OCI-LY1 (cell line): ENCODE results near the gene ENDOG.
A peak's percentile ranks its signal among the peaks of the same experiment; 100 is the strongest.

Experiments used
- H2AFZ ChIP-seq: fragments of 200-600 bp; sonication (generic), shearing (Covaris generic); 2 replicates; pipeline ENCODE4 v1.6.0; 2014; ENCODE audit warnings: antibody characterized with exemption, mild to moderate bottlenecking, low read length
- H3F3A ChIP-seq: fragments of 200-600 bp; sonication (generic), shearing (Covaris generic); 2 replicates; pipeline ENCODE4 v1.6.0; 2014; ENCODE audit warnings: mild to moderate bottlenecking, antibody characterized with exemption, low read length, moderate library complexity; ENCODE audit not compliant: insufficient read depth
- H3K27ac ChIP-seq: fragments of 200-600 bp; sonication (generic); 2 replicates; pipeline ENCODE4 v1.5.1; 2014; ENCODE audit warnings: low read length, mixed run types, mild to moderate bottlenecking, low read depth; ENCODE audit not compliant: poor library complexity, severe bottlenecking
- H3K27me3 ChIP-seq: fragments of 200-600 bp; sonication (generic); 2 replicates; pipeline ENCODE4 v1.6.0; 2014; ENCODE audit warnings: antibody characterized with exemption, mild to moderate bottlenecking, low read length, moderate library complexity; ENCODE audit not compliant: insufficient read depth
- H3K36me3 ChIP-seq: fragments of 200-600 bp; sonication (generic); 2 replicates; pipeline ENCODE4 v1.6.1; 2014; ENCODE audit warnings: mild to moderate bottlenecking, antibody characterized with exemption, low read length, moderate library complexity, mixed read lengths; ENCODE audit not compliant: insufficient read depth
- H3K4me1 ChIP-seq: fragments of 200-600 bp; sonication (generic); 2 replicates; pipeline ENCODE4 v1.5.1; 2014; ENCODE audit warnings: mild to moderate bottlenecking, low read length, moderate library complexity; ENCODE audit not compliant: insufficient read depth, severe bottlenecking
- H3K4me2 ChIP-seq: fragments of 200-600 bp; sonication (generic), shearing (Covaris generic); 2 replicates; pipeline ENCODE4 v1.6.1; 2014; ENCODE audit warnings: low read length
- H3K4me3 ChIP-seq: fragments of 200-600 bp; sonication (generic); 2 replicates; pipeline ENCODE4 v1.5.1; 2014; ENCODE audit warnings: low read length, low read depth, mild to moderate bottlenecking, mixed read lengths; ENCODE audit not compliant: poor library complexity, severe bottlenecking
- H3K79me2 ChIP-seq: fragments of 200-600 bp; shearing (Covaris generic); 2 replicates; pipeline ENCODE4 v1.6.1; 2016; ENCODE audit warnings: mixed run types, low read length, mixed read lengths; ENCODE audit not compliant: insufficient read depth
- H3K9ac ChIP-seq: fragments of 200-600 bp; sonication (generic), shearing (Covaris generic); 2 replicates; pipeline ENCODE4 v1.6.1; 2014; ENCODE audit warnings: mild to moderate bottlenecking, low read length, mixed read lengths
- H3K9me2 ChIP-seq: fragments of 200-600 bp; sonication (generic), shearing (Covaris generic); 2 replicates; pipeline ENCODE4 v1.6.1; 2014; ENCODE audit warnings: low read depth, mild to moderate bottlenecking, low read length, mixed read lengths
- H3K9me3 ChIP-seq: fragments of 200-600 bp; shearing (Covaris generic); 2 replicates; pipeline ENCODE4 v1.6.1; 2014; ENCODE audit warnings: low read length, mixed read lengths
- H4K20me1 ChIP-seq: fragments of 200-600 bp; sonication (generic), shearing (Covaris generic); 2 replicates; pipeline ENCODE4 v1.6.0; 2016; ENCODE audit warnings: mild to moderate bottlenecking, low read length; ENCODE audit not compliant: insufficient read depth
- CTCF ChIP-seq: fragments of 200-600 bp; sonication (generic), shearing (Covaris generic); IDR thresholded peaks from 2 replicates; pipeline ENCODE4 v1.5.1; 2017; ENCODE audit warnings: mild to moderate bottlenecking, antibody characterized with exemption, low read length, moderate library complexity, mixed read lengths
- EZH2 ChIP-seq: fragments of 200-600 bp; sonication (generic), shearing (Covaris generic); IDR thresholded peaks from 2 replicates; pipeline ENCODE4 v1.8.0; 2017; ENCODE audit warnings: borderline replicate concordance, mixed run types, mild to moderate bottlenecking, antibody characterized with exemption, low read length, moderate library complexity, mixed read lengths

Gene ENDOG

DNA sequence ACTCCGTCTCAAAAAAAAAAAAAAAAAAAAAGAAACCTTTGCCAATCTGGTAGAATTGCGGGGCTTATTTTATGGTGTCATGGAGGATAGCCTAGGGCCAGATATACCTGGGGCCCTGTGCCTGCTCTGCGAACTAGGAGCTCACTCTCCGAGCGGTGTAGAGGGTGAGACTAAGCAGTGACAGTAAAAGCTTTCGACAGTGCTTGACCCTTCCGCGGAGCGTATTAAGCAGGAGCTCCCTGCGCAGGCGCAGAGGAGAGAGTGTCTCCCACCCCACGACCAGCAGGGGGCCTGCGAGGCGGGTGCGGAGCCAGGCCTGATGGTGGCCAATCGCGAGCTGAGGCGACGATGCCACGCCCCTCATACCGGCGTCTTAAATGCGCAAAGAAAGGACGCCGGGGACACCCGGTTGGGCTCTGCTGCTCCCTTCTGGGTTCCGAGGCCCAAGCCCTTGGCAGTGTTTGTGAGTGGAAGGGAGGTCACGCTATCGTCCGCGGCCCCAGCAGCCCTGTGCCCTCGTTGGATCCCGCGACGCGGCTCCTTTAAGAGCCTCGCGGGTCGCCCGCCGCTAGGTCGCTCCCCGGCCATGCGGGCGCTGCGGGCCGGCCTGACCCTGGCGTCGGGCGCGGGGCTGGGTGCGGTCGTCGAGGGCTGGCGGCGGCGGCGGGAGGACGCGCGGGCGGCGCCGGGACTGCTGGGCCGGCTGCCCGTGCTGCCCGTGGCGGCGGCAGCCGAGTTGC lies at the start of gene ENDOG:
TSS of gene ENDOG (plus strand) at position 402 of the 740 bp plus-strand sequence. CDS start at position 587, 185 bp downstream.
- Histone ChIP-seq H3K27ac (peak within 1 kb of the TSS; percentile 55), H3K9me2 (no peaks in the 10 kb centered on the region), H3K27me3 (no peaks in the 10 kb centered on the region), H3K4me2 (peak within 1 kb of the TSS; percentile 96), H3K4me3 (peak within 1 kb of the TSS; percentile 71), H3F3A (0 out of 2 replicates have a peak, but pooled peaks cover 5% of the 10 kb centered on the region), H3K36me3 (peaks cover 25% of the 10 kb centered on the region), H4K20me1 (no peaks in the 10 kb centered on the region), H3K9me3 (no peaks in the 10 kb centered on the region), H3K79me2 (no peaks in the 10 kb centered on the region), H3K9ac (peak within 1 kb of the TSS; percentile 69), H2AFZ (no peak within 1 kb of the TSS), H3K4me1 (peaks cover 11% of the 10 kb centered on the region)
- TF ChIP-seq EZH2 (no peak), CTCF (peak; percentile 86)

DNA sequence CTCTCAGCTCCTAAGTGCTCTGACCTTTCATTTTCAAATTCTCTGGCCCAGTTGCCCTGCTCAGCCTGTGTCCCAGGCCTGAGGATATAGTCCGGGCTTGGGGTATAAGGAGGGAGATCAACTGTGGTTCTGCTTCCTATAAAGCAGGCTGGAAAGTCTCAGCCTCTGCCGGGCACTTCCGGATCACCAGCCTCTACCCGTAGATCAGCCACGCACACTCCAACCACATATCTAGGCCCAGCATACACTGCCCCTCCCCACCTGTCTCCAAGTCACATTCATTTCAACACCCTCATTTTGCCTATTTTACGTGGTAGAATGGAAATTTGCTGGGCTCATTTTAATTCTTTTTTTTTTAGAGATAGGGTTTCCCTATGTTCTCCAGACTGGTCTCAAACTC lies 49.7 kb upstream of the ENDOG start:
- Histone ChIP-seq H3F3A (no peaks in the 10 kb centered on the region), H2AFZ (no peak overlapping the region), H3K27ac (no peak overlapping the region), H3K9ac (no peak overlapping the region), H3K4me1 (peaks cover 21% of the 10 kb centered on the region), H3K9me3 (no peaks in the 10 kb centered on the region), H3K36me3 (no peaks in the 10 kb centered on the region), H3K4me3 (no peak overlapping the region), H3K4me2 (no peak overlapping the region), H3K79me2 (no peaks in the 10 kb centered on the region), H4K20me1 (no peaks in the 10 kb centered on the region), H3K27me3 (no peaks in the 10 kb centered on the region), H3K9me2 (no peaks in the 10 kb centered on the region)
- TF ChIP-seq EZH2 = no peak

DNA sequence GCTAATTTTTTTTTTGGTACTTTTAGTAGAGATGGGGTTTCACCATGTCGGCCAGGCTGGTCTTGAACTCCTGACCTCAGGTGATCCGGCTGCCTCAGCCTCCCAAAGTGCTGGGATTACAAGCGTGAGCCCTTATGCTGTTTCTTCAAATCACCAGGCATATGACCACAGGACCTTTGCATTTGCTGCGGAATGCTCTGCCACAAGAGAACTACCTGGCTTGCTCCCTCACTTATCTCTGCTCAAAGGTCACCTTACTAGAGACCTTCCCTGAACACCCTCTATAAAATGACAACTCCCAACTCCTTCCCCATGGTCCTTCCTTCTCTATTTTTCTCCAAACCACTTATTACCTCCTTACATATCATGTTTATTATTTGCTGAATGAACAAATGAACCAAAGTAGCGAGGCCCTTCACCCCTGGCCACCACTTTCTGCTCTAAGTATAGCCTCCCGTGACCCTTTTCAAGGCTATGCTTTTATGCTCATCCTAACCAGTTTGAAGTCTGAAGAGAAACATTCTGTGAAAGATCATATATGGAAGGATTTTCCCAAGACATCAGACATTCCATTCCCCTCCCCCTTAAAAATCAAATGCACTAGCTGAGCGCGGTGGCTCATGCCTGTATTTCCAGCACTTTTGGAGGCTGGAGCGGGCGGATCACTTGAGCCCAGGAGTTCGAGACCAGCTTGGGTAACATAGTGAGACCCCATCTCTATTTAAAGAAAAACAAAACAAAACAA lies 47.8 kb upstream of the ENDOG start:
- Histone ChIP-seq H3K4me2 (peak overlapping the region; percentile 99), H3F3A (no peaks in the 10 kb centered on the region), H2AFZ (no peak overlapping the region), H3K4me1 (peaks cover 21% of the 10 kb centered on the region), H3K27ac (no peak overlapping the region), H3K36me3 (no peaks in the 10 kb centered on the region), H4K20me1 (no peaks in the 10 kb centered on the region), H3K79me2 (no peaks in the 10 kb centered on the region), H3K9me2 (no peaks in the 10 kb centered on the region), H3K9ac (peak overlapping the region; percentile 87), H3K4me3 (peak overlapping the region; percentile 90), H3K9me3 (no peaks in the 10 kb centered on the region), H3K27me3 (no peaks in the 10 kb centered on the region)
- TF ChIP-seq CTCF (no peak), EZH2 (no peak)
